Measurements from ENCODE around the gene CA12. TPM values are rescaled to one million over a fixed set of nuclear protein-coding genes. Genes with fewer than 3 reads are reported as not detected.
A peak's percentile ranks its signal among the peaks of the same experiment; 100 is the strongest.
"Not testable (repeated sequence)": the region's sequence is repeated elsewhere in the genome, so short reads cannot be mapped to it uniquely, and the experiment has no call there.

CA12 gene
- total and polyA plus RNA-seq, 4 donors: 2.7 to 29.7 (median 7.8) TPM

DNA sequence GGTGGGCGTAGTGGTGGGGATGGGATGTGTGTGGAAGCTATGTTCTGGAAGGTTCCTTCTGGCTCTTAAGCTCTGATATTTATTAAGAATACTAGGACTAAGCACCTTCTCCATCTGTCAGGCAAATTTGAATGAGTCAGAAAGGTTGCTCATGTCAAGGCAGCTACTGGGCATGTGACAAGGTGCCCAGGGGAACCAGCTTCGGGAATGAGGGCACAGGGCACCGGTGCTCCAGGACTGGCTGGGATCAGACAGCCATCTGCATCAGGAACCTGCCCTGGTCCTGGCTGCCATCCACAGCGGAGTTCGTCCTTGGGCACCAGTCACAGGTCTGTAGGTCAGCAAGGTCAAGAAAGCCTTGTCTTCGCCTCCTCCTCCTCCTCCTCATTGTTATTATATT is 32.5 kb downstream of the CA12 start:
- Histone ChIP-seq H3K27ac (ENCODE audit: low read depth in 1 of 2, low read length in 2 of 2) (no peak overlapping the region), H3K27me3 (ENCODE audit: control insufficient read depth in 1 of 2, insufficient read depth in 2 of 2, low read length in 1 of 2) (no peaks in the 10 kb centered on the region), H3K4me3 (ENCODE audit: low read length in 2 of 2) (no peak overlapping the region), H3K4me1 (ENCODE audit: control insufficient read depth in 1 of 2, insufficient read depth in 2 of 2, low read length in 2 of 2) (no peaks in the 10 kb centered on the region), H3K36me3 (ENCODE audit: control insufficient read depth in 1 of 2, insufficient read depth in 2 of 2, low read length in 1 of 2) (no peaks in the 10 kb centered on the region), H3K9me3 (ENCODE audit: control insufficient read depth, low read length) (no peaks in the 10 kb centered on the region)
- intact Hi-C loops (cut with DNase I): no loop called here
- ATAC-seq (ENCODE audit: low FRiP score) (no peak), DNase-seq (no peak)
- 81 to 90% methylated on average over 6 of the region's 6 CpGs for WGBS, 2 donors

DNA sequence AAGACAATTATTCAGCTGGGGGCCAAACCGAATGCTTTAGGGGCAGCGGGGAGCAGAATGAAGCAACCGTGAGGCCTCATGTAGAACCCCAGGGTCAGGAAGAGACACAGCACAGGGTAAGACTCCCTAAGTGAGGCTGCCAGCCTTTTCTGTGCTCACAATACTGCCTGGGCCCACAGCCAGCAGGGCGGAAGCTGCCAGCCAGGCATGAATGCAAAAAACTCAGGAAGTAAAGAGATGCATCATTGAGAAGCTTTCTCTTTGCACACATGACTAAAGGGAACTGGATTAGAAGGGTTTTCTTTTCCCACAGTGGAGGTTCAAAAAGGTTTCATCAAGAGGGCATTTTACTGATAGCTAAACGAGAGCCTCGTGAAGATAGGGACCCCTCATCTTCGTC is 33.3 kb downstream of the CA12 start:
- Histone ChIP-seq H3K4me3 (ENCODE audit: low read length in 2 of 2) (no peak overlapping the region), H3K9me3 (ENCODE audit: control insufficient read depth, low read length) (no peaks in the 10 kb centered on the region), H3K4me1 (ENCODE audit: control insufficient read depth in 1 of 2, insufficient read depth in 2 of 2, low read length in 2 of 2) (no peaks in the 10 kb centered on the region), H3K36me3 (ENCODE audit: control insufficient read depth in 1 of 2, insufficient read depth in 2 of 2, low read length in 1 of 2) (no peaks in the 10 kb centered on the region), H3K27me3 (ENCODE audit: control insufficient read depth in 1 of 2, insufficient read depth in 2 of 2, low read length in 1 of 2) (no peaks in the 10 kb centered on the region), H3K27ac (ENCODE audit: low read depth in 1 of 2, low read length in 2 of 2) (peak overlapping the region in 1 of 2 donors; percentile 21)
- WGBS, 2 donors: 44 to 45% methylated on average over 7 of the region's 7 CpGs
- DNase-seq (peak; percentile 87 to 88), ATAC-seq (ENCODE audit: low FRiP score) (peak; percentile 45)
- intact Hi-C loops (cut with DNase I): no loop called here

DNA sequence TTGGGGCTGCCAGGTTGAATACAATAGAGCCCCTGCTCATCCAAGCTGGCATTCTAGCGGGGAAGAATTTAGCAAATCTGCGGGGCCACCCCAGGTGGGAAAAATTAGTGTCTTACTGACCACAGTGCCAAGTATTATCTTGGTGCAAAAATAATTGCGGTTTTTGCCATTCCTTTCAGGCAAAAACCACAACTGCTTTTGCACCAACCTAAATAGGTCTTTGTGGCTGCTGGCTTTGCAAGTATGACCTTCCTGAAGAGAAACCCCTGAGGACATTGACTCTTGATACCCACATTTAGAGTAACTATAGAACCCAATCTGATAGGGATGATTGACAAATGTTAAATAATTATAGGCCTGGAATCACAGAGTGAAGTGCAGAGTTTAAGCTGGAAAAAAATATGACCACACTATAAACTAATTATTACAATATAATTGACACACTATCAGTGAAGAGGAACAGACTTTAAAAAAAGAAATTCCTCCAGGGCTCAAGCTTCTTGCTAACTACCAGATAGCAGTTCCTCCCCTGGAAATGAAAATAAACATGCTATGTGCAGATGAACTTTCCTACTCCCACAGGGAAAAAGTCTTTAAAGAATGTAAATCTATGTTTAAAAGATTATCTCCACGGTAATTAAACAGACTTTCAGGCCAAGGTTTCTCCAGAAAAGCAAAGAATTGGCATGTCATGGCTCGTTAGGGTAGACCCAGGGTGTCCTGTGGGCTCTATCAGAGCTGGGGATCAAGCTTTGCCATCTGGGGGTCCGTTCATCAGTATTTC is 34.4 kb downstream of the CA12 start:
- DNase-seq (no peak), ATAC-seq (ENCODE audit: low FRiP score) (no peak)
- Histone ChIP-seq H3K4me3 (ENCODE audit: low read length in 2 of 2) (no peak overlapping the region), H3K27me3 (ENCODE audit: control insufficient read depth in 1 of 2, insufficient read depth in 2 of 2, low read length in 1 of 2) (no peaks in the 10 kb centered on the region), H3K9me3 (ENCODE audit: control insufficient read depth, low read length) (no peaks in the 10 kb centered on the region), H3K4me1 (ENCODE audit: control insufficient read depth in 1 of 2, insufficient read depth in 2 of 2, low read length in 2 of 2) (no peaks in the 10 kb centered on the region), H3K36me3 (ENCODE audit: control insufficient read depth in 1 of 2, insufficient read depth in 2 of 2, low read length in 1 of 2) (no peaks in the 10 kb centered on the region), H3K27ac (ENCODE audit: low read depth in 1 of 2, low read length in 2 of 2) (no peak overlapping the region)
- intact Hi-C loops (cut with DNase I): no loop called here
- 81 to 82% methylated on average over 6 of the region's 6 CpGs for WGBS, 2 donors

DNA sequence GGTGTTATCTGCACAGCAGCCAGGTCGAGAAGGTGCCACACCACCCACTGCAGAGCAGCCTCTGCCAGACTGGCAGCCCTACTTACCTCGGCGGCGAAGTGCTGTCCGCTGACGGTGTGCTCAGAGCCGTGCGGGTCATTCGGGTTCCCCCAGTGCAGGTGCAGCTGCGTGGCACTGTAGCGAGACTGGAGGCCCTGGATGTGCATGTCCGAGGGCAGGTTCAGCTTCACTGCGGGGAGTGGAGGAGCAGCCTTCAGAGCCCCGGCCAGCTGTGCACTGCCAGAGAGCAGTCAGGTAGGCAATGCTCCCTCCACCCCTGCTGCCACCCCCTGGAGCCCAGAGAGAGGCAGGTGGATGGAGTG is 36.3 kb downstream of the CA12 start:
- DNase-seq (no peak), ATAC-seq (ENCODE audit: low FRiP score) (no peak)
- no peaks in the 10 kb centered on the region for H3K27me3 ChIP-seq (ENCODE audit: control insufficient read depth in 1 of 2, insufficient read depth in 2 of 2, low read length in 1 of 2)
- 92 to 95% methylated on average over 14 of the region's 14 CpGs for WGBS, 2 donors
- intact Hi-C loops (cut with DNase I): no loop called here
- no peaks in the 10 kb centered on the region for H3K36me3 ChIP-seq (ENCODE audit: control insufficient read depth in 1 of 2, insufficient read depth in 2 of 2, low read length in 1 of 2)
- H3K27ac ChIP-seq (ENCODE audit: low read depth in 1 of 2, low read length in 2 of 2): no peak overlapping the region
- H3K9me3 ChIP-seq (ENCODE audit: control insufficient read depth, low read length): no peaks in the 10 kb centered on the region
- no peaks in the 10 kb centered on the region for H3K4me1 ChIP-seq (ENCODE audit: control insufficient read depth in 1 of 2, insufficient read depth in 2 of 2, low read length in 2 of 2)
- H3K4me3 ChIP-seq (ENCODE audit: low read length in 2 of 2): no peak overlapping the region

GRCh38 chr15:63344731-63345390 is 36.8 kb downstream of the CA12 start:
- DNase-seq (no peak), ATAC-seq (ENCODE audit: low FRiP score) (no peak)
- Histone ChIP-seq H3K36me3 (ENCODE audit: control insufficient read depth in 1 of 2, insufficient read depth in 2 of 2, low read length in 1 of 2) (no peaks in the 10 kb centered on the region), H3K4me1 (ENCODE audit: control insufficient read depth in 1 of 2, insufficient read depth in 2 of 2, low read length in 2 of 2) (no peaks in the 10 kb centered on the region), H3K27me3 (ENCODE audit: control insufficient read depth in 1 of 2, insufficient read depth in 2 of 2, low read length in 1 of 2) (no peaks in the 10 kb centered on the region), H3K27ac (ENCODE audit: low read depth in 1 of 2, low read length in 2 of 2) (no peak overlapping the region), H3K9me3 (ENCODE audit: control insufficient read depth, low read length) (no peaks in the 10 kb centered on the region), H3K4me3 (ENCODE audit: low read length in 2 of 2) (no peak overlapping the region)
- intact Hi-C loops (cut with DNase I): no loop called here
- WGBS, 2 donors: 89 to 94% methylated on average over 5 of the region's 5 CpGs

GRCh38 chr15:63342996-63343562 is 38.6 kb downstream of the CA12 start:
- H3K4me1 ChIP-seq (ENCODE audit: control insufficient read depth in 1 of 2, insufficient read depth in 2 of 2, low read length in 2 of 2); H3K27ac ChIP-seq (ENCODE audit: low read depth in 1 of 2, low read length in 2 of 2); H3K4me3 ChIP-seq (ENCODE audit: low read length in 2 of 2); H3K27me3 ChIP-seq (ENCODE audit: control insufficient read depth in 1 of 2, insufficient read depth in 2 of 2, low read length in 1 of 2); H3K9me3 ChIP-seq (ENCODE audit: control insufficient read depth, low read length); ATAC-seq (ENCODE audit: low FRiP score); intact Hi-C loops (cut with DNase I); H3K36me3 ChIP-seq (ENCODE audit: control insufficient read depth in 1 of 2, insufficient read depth in 2 of 2, low read length in 1 of 2); DNase-seq: not testable (repeated sequence)
- WGBS, 2 donors: 93 to 96% methylated on average over 7 to 11 of the region's 11 CpGs

- intact Hi-C loops (cut with DNase I): no loop called here
- H3K27me3 ChIP-seq (ENCODE audit: control insufficient read depth in 1 of 2, insufficient read depth in 2 of 2, low read length in 1 of 2): no peaks in the 10 kb centered on the region
- H3K36me3 ChIP-seq (ENCODE audit: control insufficient read depth in 1 of 2, insufficient read depth in 2 of 2, low read length in 1 of 2): no peaks in the 10 kb centered on the region
- WGBS, 2 donors: 95 to 98% methylated on average over 4 of the region's 4 CpGs
- H3K9me3 ChIP-seq (ENCODE audit: control insufficient read depth, low read length): no peaks in the 10 kb centered on the region
- ATAC-seq (ENCODE audit: low FRiP score) (no peak), DNase-seq (no peak)
- H3K4me1 ChIP-seq (ENCODE audit: control insufficient read depth in 1 of 2, insufficient read depth in 2 of 2, low read length in 2 of 2): no peaks in the 10 kb centered on the region
- no peak overlapping the region for H3K4me3 ChIP-seq (ENCODE audit: low read length in 2 of 2)
- no peak overlapping the region for H3K27ac ChIP-seq (ENCODE audit: low read depth in 1 of 2, low read length in 2 of 2)
These were observed 39.7 kb downstream of the CA12 start for GRCh38 chr15:63341898-63342297.

DNA sequence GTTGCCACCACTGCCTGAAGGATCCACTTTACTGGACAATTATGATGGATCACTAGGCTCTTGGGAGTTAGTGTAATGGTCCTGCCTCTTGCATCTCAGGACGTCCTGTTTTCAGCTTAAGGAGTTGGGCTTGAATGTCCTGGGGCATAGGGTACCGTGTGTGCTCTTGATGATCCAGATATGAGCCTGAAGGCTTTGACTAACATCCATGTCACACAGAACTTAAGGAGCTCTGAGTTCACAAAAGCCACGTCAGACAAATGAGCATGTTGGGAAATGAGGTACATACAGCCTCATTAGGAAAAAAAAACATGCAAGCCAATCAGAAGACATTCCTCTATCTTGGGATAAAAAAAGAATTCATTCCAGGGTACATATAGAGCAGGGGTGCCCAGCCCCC is 40.8 kb downstream of the CA12 start:
- DNase-seq (no peak), ATAC-seq (ENCODE audit: low FRiP score) (no peak)
- 82 to 89% methylated on average over 3 of the region's 3 CpGs for WGBS, 2 donors
- H3K4me1 ChIP-seq (ENCODE audit: control insufficient read depth in 1 of 2, insufficient read depth in 2 of 2, low read length in 2 of 2): no peaks in the 10 kb centered on the region
- H3K9me3 ChIP-seq (ENCODE audit: control insufficient read depth, low read length): no peaks in the 10 kb centered on the region
- no peak overlapping the region for H3K4me3 ChIP-seq (ENCODE audit: low read length in 2 of 2)
- H3K27ac ChIP-seq (ENCODE audit: low read depth in 1 of 2, low read length in 2 of 2): no peak overlapping the region
- H3K36me3 ChIP-seq (ENCODE audit: control insufficient read depth in 1 of 2, insufficient read depth in 2 of 2, low read length in 1 of 2): no peaks in the 10 kb centered on the region
- H3K27me3 ChIP-seq (ENCODE audit: control insufficient read depth in 1 of 2, insufficient read depth in 2 of 2, low read length in 1 of 2): no peaks in the 10 kb centered on the region
- intact Hi-C loops (cut with DNase I): no loop called here

- no peak for ATAC-seq (ENCODE audit: low FRiP score)
These were observed 41.3 kb downstream of the CA12 start for GRCh38 chr15:63340353-63340752.

More at GRCh38 chr15:63340353-63340752, 41.3 kb downstream of the CA12 start:
- intact Hi-C loops (cut with DNase I): no loop called here
- H3K9me3 ChIP-seq (ENCODE audit: control insufficient read depth, low read length): no peaks in the 10 kb centered on the region
- H3K4me3 ChIP-seq (ENCODE audit: low read length in 2 of 2): no peak overlapping the region
- H3K4me1 ChIP-seq (ENCODE audit: control insufficient read depth in 1 of 2, insufficient read depth in 2 of 2, low read length in 2 of 2): no peaks in the 10 kb centered on the region
- H3K27ac ChIP-seq (ENCODE audit: low read depth in 1 of 2, low read length in 2 of 2): no peak overlapping the region
- no peak for DNase-seq
- H3K36me3 ChIP-seq (ENCODE audit: control insufficient read depth in 1 of 2, insufficient read depth in 2 of 2, low read length in 1 of 2): no peaks in the 10 kb centered on the region
- no peaks in the 10 kb centered on the region for H3K27me3 ChIP-seq (ENCODE audit: control insufficient read depth in 1 of 2, insufficient read depth in 2 of 2, low read length in 1 of 2)
- WGBS, 2 donors: 75% methylated on average over 8 of the region's 8 CpGs
